ENCODE data around the gene TUBA4A. TPM values are rescaled to one million over a fixed set of nuclear protein-coding genes. Genes with fewer than 3 reads are reported as not detected.

The TUBA4A gene
- total RNA-seq, 1 donor from 2014 or later: 18.0 TPM

GRCh38 chr2:219249203-219249980 lies 4.3 kb downstream of the TUBA4A start:
- H3K4me3 Mint-ChIP-seq (ENCODE audit: unreplicated experiment): peak overlapping the region; percentile 58
- no peak for TF ChIP-seq EZH2 (IDR thresholded peaks at IDR 0.05; ENCODE audit: insufficient read depth, low read length)
- no peak for TF ChIP-seq CTCF (IDR thresholded peaks at IDR 0.05; ENCODE audit: insufficient read depth, low read depth, low read length)
- H3K4me2 ChIP-seq (ENCODE audit: low read length): peak overlapping the region; percentile 72
- H3K4me3 ChIP-seq (ENCODE audit: insufficient read depth, low read depth, low read length): no peak overlapping the region
- no peaks in the 10 kb centered on the region for H3K27me3 Mint-ChIP-seq (ENCODE audit: low read depth, unreplicated experiment)
- H3K79me2 ChIP-seq (ENCODE audit: insufficient read depth, low read length): peaks cover 29% of the 10 kb centered on the region
- no peaks in the 10 kb centered on the region for H3K9me3 ChIP-seq (ENCODE audit: insufficient read depth, low read depth, low read length)
- FAIRE-seq (no peak), DNase-seq (ENCODE audit: low read depth) (peak; percentile 59)
- H3K36me3 Mint-ChIP-seq (ENCODE audit: low read depth, unreplicated experiment): peaks cover 5% of the 10 kb centered on the region
- H4K20me1 ChIP-seq (ENCODE audit: insufficient read depth, low read length): peaks cover 4% of the 10 kb centered on the region
- H3K9ac ChIP-seq (ENCODE audit: low read length): peak overlapping the region; percentile 66
- H3K36me3 ChIP-seq (ENCODE audit: insufficient read depth, low read length): no peaks in the 10 kb centered on the region
- no peaks in the 10 kb centered on the region for H3K9me3 Mint-ChIP-seq (ENCODE audit: unreplicated experiment)
- H3K4me1 Mint-ChIP-seq (ENCODE audit: low read depth, unreplicated experiment): peaks cover 36% of the 10 kb centered on the region
- H3K27me3 ChIP-seq (ENCODE audit: insufficient read depth, low read length): peaks cover 5% of the 10 kb centered on the region
- peak overlapping the region; percentile 91 for H3K27ac Mint-ChIP-seq (ENCODE audit: unreplicated experiment)
- peak overlapping the region; percentile 68 for H3K27ac ChIP-seq (ENCODE audit: low read depth, low read length)
- H3K4me1 ChIP-seq (ENCODE audit: insufficient read depth, low read length): peaks cover 57% of the 10 kb centered on the region
- H2AFZ ChIP-seq (ENCODE audit: low read depth, low read length): no peak overlapping the region

- peak overlapping the region; percentile 91 for H3K27ac Mint-ChIP-seq (ENCODE audit: unreplicated experiment)
- no peak overlapping the region for H3K4me3 ChIP-seq (ENCODE audit: insufficient read depth, low read depth, low read length)
- H2AFZ ChIP-seq (ENCODE audit: low read depth, low read length): no peak overlapping the region
- H3K4me1 Mint-ChIP-seq (ENCODE audit: low read depth, unreplicated experiment): peaks cover 36% of the 10 kb centered on the region
- peak overlapping the region; percentile 58 for H3K4me3 Mint-ChIP-seq (ENCODE audit: unreplicated experiment)
- no peaks in the 10 kb centered on the region for H3K27me3 Mint-ChIP-seq (ENCODE audit: low read depth, unreplicated experiment)
- no peaks in the 10 kb centered on the region for H3K27me3 ChIP-seq (ENCODE audit: insufficient read depth, low read length)
- peaks cover 5% of the 10 kb centered on the region for H3K36me3 Mint-ChIP-seq (ENCODE audit: low read depth, unreplicated experiment)
- DNase-seq (ENCODE audit: low read depth): no peak
- no peaks in the 10 kb centered on the region for H3K36me3 ChIP-seq (ENCODE audit: insufficient read depth, low read length)
- H3K4me1 ChIP-seq (ENCODE audit: insufficient read depth, low read length): peaks cover 52% of the 10 kb centered on the region
- H3K9me3 Mint-ChIP-seq (ENCODE audit: unreplicated experiment): no peaks in the 10 kb centered on the region
- peak overlapping the region; percentile 68 for H3K27ac ChIP-seq (ENCODE audit: low read depth, low read length)
- H3K9ac ChIP-seq (ENCODE audit: low read length): peak overlapping the region; percentile 66
- H3K4me2 ChIP-seq (ENCODE audit: low read length): peak overlapping the region; percentile 72
- TF ChIP-seq EZH2 (IDR thresholded peaks at IDR 0.05; ENCODE audit: insufficient read depth, low read length) (no peak), CTCF (IDR thresholded peaks at IDR 0.05; ENCODE audit: insufficient read depth, low read depth, low read length) (no peak)
- H3K79me2 ChIP-seq (ENCODE audit: insufficient read depth, low read length): peaks cover 29% of the 10 kb centered on the region
- no peaks in the 10 kb centered on the region for H3K9me3 ChIP-seq (ENCODE audit: insufficient read depth, low read depth, low read length)
- FAIRE-seq: no peak
- H4K20me1 ChIP-seq (ENCODE audit: insufficient read depth, low read length): peaks cover 4% of the 10 kb centered on the region
Measured at GRCh38 chr2:219248845-219249202, 4.9 kb downstream of the TUBA4A start.

Measured in astrocyte (in vitro differentiated cells and primary cell).